Naive B cell (primary cell): ENCODE data around the gene GNG8. TPM values are rescaled to one million over a fixed set of nuclear protein-coding genes. Genes with fewer than 3 reads are reported as not detected.
A peak's percentile ranks its signal among the peaks of the same experiment; 100 is the strongest.

ENCODE experiments used
- ATAC-seq, 2 donors: fragments of 150-1000 bp; cut with Tn5 transposase; 2 replicates each; pipeline ENCODE4 v1.10.0; 2021; ENCODE audit warnings: low read depth in 2 of 2, mild to moderate bottlenecking in 2 of 2, moderate library complexity in 2 of 2
- DNase-seq: peaks from one replicate; pipeline ENCODE4 v3.0.0; 2022
- H3K27ac Mint-ChIP-seq, 6 donors: one replicate each; pipeline ENCODE4 v1.8.0; 2020 to 2022; ENCODE audit warnings: mild to moderate bottlenecking in 6 of 6, mixed read lengths in 6 of 6, moderate library complexity in 5 of 6, inconsistent platforms in 2 of 6
- H3K27me3 Mint-ChIP-seq, 3 donors: one replicate each; pipeline ENCODE4 v1.8.0; 2021 to 2022; ENCODE audit warnings: mixed read lengths in 3 of 3, mild to moderate bottlenecking in 1 of 3
- H3K36me3 Mint-ChIP-seq, 2 donors: one replicate each; pipeline ENCODE4 v1.8.0; 2020 to 2022; ENCODE audit warnings: mixed read lengths in 2 of 2, inconsistent platforms in 1 of 2, mild to moderate bottlenecking in 1 of 2
- H3K4me1 Mint-ChIP-seq, 3 donors: one replicate each; pipeline ENCODE4 v1.8.0; 2020 to 2022; ENCODE audit warnings: mixed read lengths in 3 of 3, inconsistent platforms in 1 of 3, mild to moderate bottlenecking in 1 of 3, moderate library complexity in 1 of 3
- H3K4me3 Mint-ChIP-seq, 8 donors: one replicate each; pipeline ENCODE4 v1.8.0; 2020 to 2022; ENCODE audit warnings: mild to moderate bottlenecking in 8 of 8, mixed read lengths in 8 of 8, moderate library complexity in 8 of 8, inconsistent platforms in 2 of 8
- H3K9me3 Mint-ChIP-seq, 7 donors: one replicate each; pipeline ENCODE4 v1.8.0; 2020 to 2022; ENCODE audit warnings: mixed read lengths in 7 of 7, mild to moderate bottlenecking in 5 of 7, inconsistent platforms in 2 of 7, moderate library complexity in 1 of 7
- polyA plus RNA-seq, 6 donors: library from polyadenylated mRNA; unstranded; fragments of 300-500 nt; fragmentation: Illumina TruSeq; gene quantifications; one replicate each; pipeline ENCODE4 v1.2.3, GENCODE V29; 2021; ENCODE audit warnings: low read depth in 6 of 6

The GNG8 gene
- 10 to 100 TPM in 2 of 6 donors, not detected in 4; 14.1 to 16.1 TPM for polyA plus RNA-seq

DNA sequence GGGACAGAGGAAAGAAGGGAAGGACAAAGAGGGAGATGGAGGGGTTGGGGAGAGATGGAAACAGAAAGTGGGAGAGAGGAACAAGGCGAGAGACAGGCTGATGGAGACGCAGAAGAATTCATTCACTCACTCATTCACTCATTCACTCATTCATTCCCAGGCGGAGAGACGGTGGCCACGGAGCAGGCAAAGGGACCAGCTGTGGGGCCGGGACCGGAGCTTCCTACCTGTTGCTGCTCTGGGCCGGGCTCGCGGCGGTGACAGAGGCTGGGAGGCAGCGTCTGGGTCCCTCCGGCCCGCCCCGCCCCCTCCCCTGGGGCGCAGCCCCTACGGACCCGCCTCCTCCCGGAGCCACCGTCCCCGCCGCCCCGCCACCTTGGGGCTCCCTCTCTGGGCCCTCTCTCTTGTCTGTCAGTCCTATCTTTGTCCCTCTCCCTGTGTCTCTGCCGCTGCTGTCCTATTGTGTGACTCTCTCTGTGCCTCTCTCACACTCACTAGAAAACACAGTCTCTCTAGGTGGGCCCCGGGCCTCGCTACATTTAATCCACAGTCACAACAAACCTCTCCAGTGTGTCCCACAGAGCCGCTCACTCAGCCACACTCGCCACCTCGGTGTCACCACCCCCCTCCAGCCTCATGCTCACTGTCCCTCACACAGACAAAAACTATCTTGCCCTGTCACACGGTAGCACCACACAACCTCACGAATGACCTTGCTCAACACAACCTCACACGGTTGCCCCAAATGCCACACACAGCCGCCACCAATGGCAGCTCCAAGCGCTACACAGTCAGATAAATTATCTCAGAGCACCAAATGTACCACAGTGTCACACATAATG lies at the start of gene GNG8:
GNG8 (minus strand) TSS at position 283 of the 842 bp plus-strand sequence. CDS start 1,520 bp downstream, outside the sequence.
- peaks cover 4 to 11% (median 8%) of the 10 kb centered on the region in 3 donors for H3K27me3 Mint-ChIP-seq
- H3K36me3 Mint-ChIP-seq: no peaks in the 10 kb centered on the region
- ATAC-seq: no peak
- H3K27ac Mint-ChIP-seq: peak within 1 kb of the TSS in 5 of 6 donors; percentile 78 to 91 (median 80)
- peak within 1 kb of the TSS in 7 of 8 donors; percentile 32 to 94 (median 74) for H3K4me3 Mint-ChIP-seq
- DNase-seq: no peak
- no peaks in the 10 kb centered on the region for H3K9me3 Mint-ChIP-seq
- H3K4me1 Mint-ChIP-seq: peaks cover 0 to 39% (median 18%) of the 10 kb centered on the region in 3 donors

DNA sequence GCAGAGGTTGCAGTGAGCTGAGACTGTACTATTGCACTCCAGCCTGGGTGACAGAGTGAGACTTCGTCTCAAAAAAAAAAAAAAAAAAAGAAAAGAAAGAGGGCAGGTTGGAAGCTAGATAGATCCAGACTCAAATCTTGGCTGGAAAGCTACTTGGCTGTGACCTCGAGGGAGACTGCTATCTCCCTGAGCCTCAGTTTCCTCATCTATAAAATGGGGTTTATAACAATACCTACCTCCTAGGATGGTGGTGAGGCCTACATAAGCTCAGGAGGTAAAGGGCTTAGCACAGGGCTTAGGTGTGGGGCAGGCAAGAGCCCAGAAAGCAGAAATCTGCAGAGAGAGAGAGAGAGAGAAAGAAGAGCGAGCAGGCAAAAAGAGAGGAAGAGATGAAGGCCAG lies 49.2 kb upstream of the GNG8 start:
- ATAC-seq (no peak), DNase-seq (no peak)
- Mint-ChIP-seq H3K36me3 (peaks cover 4% of the 10 kb centered on the region in 2 donors), H3K9me3 (no peaks in the 10 kb centered on the region), H3K4me3 (no peak overlapping the region), H3K4me1 (peaks cover 0 to 4% (median under 1%) of the 10 kb centered on the region in 3 donors), H3K27ac (peak overlapping the region in 3 of 6 donors; percentile 7 to 44 (median 42)), H3K27me3 (no peaks in the 10 kb centered on the region)

DNA sequence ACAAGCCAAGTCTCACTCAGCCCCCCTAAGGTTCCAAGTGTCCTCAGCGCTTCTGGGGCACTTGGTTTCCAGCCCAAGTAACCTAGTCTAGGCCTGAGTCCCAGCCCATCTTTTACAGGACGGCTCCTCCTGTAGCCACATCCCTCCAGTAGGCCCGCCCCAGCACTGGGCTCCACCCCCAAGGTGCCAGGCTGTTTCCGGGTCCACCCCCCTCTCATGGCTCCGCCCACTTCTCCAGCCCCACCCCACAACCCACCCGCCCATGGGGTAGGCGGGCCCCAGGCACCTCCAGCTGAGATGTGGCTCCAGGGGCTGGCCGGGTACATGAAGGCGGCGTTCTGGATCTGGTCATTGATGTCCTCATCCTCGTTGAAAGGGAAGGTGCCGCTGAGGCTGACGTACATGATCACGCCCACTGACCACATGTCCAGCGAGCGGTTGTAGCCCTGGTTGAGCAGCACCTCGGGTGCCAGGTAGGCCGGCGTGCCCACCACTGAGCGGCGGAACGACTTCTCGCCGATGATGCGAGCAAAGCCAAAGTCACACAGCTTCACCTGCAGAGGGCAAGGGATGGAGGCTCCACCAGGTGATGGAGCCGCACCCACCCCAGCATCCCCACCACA lies 42.2 kb upstream of the GNG8 start:
- Mint-ChIP-seq H3K4me1 (peaks cover 9 to 24% (median 12%) of the 10 kb centered on the region in 3 donors), H3K27me3 (no peaks in the 10 kb centered on the region), H3K27ac (peak overlapping the region in 1 of 6 donors; percentile 36), H3K36me3 (peaks cover 9 to 28% of the 10 kb centered on the region in 2 donors), H3K9me3 (no peaks in the 10 kb centered on the region), H3K4me3 (no peak overlapping the region)
- ATAC-seq (peak; percentile 90 to 95), DNase-seq (peak; percentile 49)

DNA sequence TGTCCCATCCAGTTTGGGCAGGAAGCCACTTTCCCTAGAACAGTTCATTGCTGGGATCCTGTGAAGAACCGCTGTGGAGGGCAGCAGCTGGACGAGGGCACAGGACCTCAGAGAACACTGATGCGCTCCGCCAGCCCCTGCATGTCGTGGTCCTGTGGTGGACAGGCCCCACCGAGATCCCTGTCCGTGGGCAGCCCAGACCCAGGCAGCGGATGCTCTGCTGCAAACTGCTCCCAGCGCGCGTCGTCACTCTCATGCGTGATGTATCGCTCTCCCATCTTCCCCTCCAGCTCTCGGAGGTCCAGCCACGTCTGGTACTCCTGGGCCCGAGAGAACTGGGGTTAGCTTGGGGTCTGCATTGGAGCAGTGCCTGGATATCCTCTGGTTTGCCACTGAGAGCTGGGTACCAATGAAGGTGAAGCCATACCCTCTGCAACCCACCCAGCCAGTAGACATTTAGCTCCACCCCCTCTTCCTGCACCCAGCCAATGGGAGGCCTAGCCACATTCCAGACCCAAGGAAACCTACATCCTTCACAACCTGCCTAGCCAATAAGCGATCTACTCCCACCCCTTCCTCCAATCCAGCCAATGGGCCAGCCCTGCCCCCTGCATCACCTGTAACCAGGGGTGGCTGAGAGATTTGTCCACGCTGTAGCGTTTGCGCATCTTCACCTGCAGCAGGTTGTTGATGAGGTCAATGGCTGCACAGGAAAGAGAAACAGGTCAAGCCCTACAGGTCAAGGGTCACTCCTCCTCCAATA lies 38.6 kb upstream of the GNG8 start:
- Mint-ChIP-seq H3K4me3 (peak overlapping the region in 1 of 8 donors; percentile 15), H3K36me3 (peaks cover 6 to 28% of the 10 kb centered on the region in 2 donors), H3K27me3 (no peaks in the 10 kb centered on the region), H3K27ac (peak overlapping the region in 3 of 6 donors; percentile 39 to 64 (median 47)), H3K9me3 (peaks cover 0 to 2% (median 0%) of the 10 kb centered on the region in 7 donors), H3K4me1 (peaks cover 7 to 20% (median 12%) of the 10 kb centered on the region in 3 donors)
- ATAC-seq (peak; percentile 18 to 21), DNase-seq (no peak)

DNA sequence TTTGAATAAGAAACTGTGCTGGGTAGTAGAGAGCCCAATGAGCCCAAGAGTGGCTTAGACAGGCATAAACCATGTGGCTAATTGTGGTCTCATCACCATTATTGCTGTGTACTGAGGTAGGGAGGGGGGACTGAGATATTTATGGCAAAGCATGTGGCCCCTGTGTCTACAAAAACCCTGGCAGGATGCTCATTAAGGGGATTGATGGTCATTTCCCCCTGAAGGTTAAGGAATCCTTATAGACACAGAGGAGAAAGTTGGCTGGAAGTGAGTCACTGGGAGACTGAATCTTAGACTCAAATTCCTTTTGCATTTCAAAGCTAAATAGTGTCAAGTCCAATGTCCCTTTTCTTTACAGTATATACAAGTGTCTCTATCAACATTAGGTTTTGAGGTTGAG lies 34.8 kb upstream of the GNG8 start:
- Mint-ChIP-seq H3K27me3 (no peaks in the 10 kb centered on the region), H3K4me3 (no peak overlapping the region), H3K9me3 (peaks cover 0 to 2% (median 0%) of the 10 kb centered on the region in 7 donors), H3K36me3 (peaks cover 6 to 17% of the 10 kb centered on the region in 2 donors), H3K27ac (peak overlapping the region in 2 of 6 donors; percentile 71 to 79), H3K4me1 (peaks cover 0 to 6% (median 0%) of the 10 kb centered on the region in 3 donors)
- ATAC-seq (no peak), DNase-seq (no peak)

DNA sequence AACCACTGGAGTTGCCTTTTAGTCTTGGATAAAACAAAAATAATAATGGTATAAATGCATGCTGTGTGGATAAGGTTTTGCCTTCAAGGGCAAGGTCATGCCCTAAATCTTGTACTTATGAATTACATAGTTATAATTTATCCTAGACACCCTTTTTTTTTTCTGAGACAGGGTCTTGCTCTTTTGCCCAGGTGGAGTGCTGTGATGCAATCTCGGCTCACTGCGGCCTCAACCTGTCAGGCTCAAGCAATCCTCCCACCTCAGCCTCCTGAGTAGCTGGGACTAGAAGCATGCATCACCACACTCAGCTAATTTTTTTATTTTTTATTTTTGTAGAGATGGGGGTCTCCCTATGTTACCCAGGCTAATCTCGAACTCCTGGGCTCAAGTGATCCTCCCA lies 32.7 kb upstream of the GNG8 start:
- no peak overlapping the region for H3K4me3 Mint-ChIP-seq
- H3K27ac Mint-ChIP-seq: peak overlapping the region in 1 of 6 donors; percentile 39
- peaks cover 0 to 8% (median 2%) of the 10 kb centered on the region in 3 donors for H3K27me3 Mint-ChIP-seq
- ATAC-seq (no peak), DNase-seq (no peak)
- peaks cover 0 to 2% (median 0%) of the 10 kb centered on the region in 7 donors for H3K9me3 Mint-ChIP-seq
- peaks cover 0 to under 1% of the 10 kb centered on the region in 2 donors for H3K36me3 Mint-ChIP-seq
- no peaks in the 10 kb centered on the region for H3K4me1 Mint-ChIP-seq

DNA sequence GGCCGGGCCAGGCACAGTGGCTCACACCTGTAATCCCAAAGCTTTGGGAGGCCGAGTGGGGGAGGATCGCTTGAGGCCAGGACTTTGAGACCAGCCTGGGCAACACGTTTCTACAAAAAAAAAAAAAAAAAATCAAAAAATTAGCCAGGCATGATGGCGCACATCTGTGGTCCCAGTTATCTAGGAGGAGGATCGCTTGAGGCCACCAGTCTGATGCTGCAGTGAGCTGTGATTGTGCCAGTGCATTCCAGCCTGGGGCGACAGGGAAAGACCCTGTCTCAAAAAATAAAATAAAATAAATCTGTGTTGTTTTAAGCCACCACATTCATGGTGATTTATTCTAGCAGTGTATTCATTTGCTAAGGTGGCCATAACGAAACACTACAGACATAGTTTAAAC lies 29.1 kb upstream of the GNG8 start:
- H3K4me1 Mint-ChIP-seq: peaks cover 12 to 16% (median 12%) of the 10 kb centered on the region in 3 donors
- no peaks in the 10 kb centered on the region for H3K9me3 Mint-ChIP-seq
- peaks cover 0 to 21% (median 13%) of the 10 kb centered on the region in 3 donors for H3K27me3 Mint-ChIP-seq
- no peak overlapping the region for H3K4me3 Mint-ChIP-seq
- no peaks in the 10 kb centered on the region for H3K36me3 Mint-ChIP-seq
- ATAC-seq (no peak), DNase-seq (no peak)
- no peak overlapping the region for H3K27ac Mint-ChIP-seq

DNA sequence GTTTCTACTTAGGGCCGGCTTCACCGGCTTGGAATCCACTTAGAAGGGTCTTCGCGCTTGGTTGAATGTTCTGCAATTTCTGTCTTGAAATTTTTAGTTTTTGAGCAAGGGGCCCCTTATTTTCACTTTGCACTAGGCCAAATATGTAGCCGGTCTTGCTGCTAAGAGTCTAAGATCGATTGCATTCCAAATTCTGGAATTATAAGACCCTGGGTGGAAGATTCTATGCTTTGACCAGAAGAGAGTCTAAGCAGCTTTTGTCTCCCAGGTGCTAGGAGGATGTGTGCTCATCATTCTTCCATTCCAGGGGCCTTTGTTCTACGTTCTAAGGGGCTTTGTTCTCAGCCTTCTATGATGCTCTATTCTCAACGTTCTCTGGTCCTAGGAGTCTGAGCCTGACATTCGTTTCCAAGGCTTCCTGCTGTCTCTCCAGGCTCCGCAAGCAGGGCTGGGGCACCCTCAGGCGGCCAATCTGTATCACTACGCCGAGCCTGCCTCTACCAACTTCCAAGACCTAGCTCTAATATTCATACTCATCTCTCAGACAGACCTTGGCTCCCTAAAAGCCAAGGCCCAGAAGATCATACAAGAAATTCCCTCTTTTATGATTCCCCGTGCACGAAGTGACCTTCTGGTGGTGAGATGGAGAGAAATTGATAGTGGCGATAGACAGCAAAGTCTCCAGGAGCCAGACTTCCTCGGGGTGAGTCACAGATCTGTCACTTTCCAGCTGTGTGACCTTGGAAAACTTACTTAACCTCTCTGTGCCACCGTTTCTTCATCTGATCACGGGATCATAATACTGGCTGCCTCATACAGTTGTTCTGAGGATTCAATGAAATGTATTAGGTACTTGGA lies 26.0 kb upstream of the GNG8 start:
- H3K27ac Mint-ChIP-seq: peak overlapping the region; percentile 87 to 99 (median 97)
- peaks cover 12 to 42% (median 34%) of the 10 kb centered on the region in 3 donors for H3K27me3 Mint-ChIP-seq
- ATAC-seq: peak; percentile 45 to 46
- no peaks in the 10 kb centered on the region for H3K36me3 Mint-ChIP-seq
- DNase-seq: peak; percentile 74
- H3K4me1 Mint-ChIP-seq: peaks cover 27 to 28% (median 27%) of the 10 kb centered on the region in 3 donors
- no peaks in the 10 kb centered on the region for H3K9me3 Mint-ChIP-seq
- H3K4me3 Mint-ChIP-seq: peak overlapping the region; percentile 78 to 92 (median 86)

DNA sequence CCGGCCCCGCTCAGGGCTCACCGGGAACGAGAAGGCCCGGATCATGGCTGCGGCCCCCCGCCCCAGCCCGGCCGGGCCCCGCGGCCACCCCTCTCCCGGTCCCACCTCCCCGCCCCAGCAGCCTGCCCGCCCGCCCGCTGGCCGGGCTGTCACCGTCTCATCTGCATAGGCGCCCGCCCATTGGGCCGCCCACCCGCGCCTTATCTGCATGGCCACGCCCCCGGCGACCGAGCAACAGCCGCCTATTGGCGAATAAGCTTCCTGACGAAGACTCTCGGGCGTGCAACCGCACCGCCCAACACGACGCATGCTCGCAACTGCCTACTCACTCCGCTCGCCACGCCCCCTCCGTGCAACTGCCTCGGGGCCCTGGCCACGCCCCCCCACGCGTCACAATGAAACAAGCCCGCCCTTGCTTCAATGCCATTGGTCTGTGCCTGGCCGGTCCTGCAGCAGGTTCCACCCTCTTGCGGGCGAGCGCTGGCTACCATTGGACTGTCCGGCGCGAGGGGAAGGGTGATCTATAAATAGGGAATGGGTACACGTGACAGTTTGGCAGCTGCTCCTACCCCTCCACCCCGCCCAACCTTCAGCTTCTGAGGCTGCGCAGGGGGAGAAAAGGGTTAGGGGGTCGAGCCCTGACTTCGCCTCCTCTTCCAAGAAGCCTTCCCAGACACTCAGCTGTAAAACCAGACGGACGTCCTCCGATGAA lies 25.2 kb upstream of the GNG8 start, which contains the start of gene DACT3:
DACT3 (minus strand) TSS at position 163 of the 712 bp plus-strand sequence; CDS start at position 45, 118 bp downstream.
- Mint-ChIP-seq H3K36me3 (no peaks in the 10 kb centered on the region), H3K9me3 (no peaks in the 10 kb centered on the region), H3K4me3 (peak within 1 kb of the TSS; percentile 78 to 92 (median 86)), H3K27ac (peak within 1 kb of the TSS; percentile 87 to 99 (median 97)), H3K27me3 (peaks cover 16 to 47% (median 38%) of the 10 kb centered on the region in 3 donors), H3K4me1 (peaks cover 27 to 28% (median 27%) of the 10 kb centered on the region in 3 donors)
- DNase-seq (peak; percentile 100), ATAC-seq (peak; percentile 82 to 87)

DNA sequence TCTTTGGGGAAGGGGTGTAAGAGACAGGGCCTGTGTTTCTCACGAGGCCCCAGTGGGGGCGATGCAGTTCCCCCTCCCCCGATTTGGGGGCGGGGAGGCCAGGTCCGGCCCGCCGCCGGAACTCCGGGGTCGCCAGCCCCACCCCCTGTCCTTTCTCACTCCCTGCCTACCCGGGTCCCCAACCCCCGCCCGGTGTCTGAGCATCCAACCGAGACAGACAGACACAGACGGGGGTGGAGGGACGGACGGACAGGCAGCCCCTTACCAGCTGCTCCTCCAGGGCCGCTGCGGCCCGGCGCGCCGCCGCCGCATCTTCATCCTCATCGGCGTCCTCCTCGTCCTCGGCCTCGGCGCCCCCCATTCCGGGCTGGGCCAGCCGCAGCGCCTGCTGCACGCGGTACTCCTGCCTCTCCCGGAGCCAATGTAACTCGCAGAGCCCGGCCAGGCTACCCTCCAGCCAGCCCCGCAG lies 24.6 kb upstream of the GNG8 start:
- H3K9me3 Mint-ChIP-seq: no peaks in the 10 kb centered on the region
- peak overlapping the region; percentile 66 to 88 (median 82) for H3K4me3 Mint-ChIP-seq
- peak; percentile 8 to 15 for ATAC-seq

DNA sequence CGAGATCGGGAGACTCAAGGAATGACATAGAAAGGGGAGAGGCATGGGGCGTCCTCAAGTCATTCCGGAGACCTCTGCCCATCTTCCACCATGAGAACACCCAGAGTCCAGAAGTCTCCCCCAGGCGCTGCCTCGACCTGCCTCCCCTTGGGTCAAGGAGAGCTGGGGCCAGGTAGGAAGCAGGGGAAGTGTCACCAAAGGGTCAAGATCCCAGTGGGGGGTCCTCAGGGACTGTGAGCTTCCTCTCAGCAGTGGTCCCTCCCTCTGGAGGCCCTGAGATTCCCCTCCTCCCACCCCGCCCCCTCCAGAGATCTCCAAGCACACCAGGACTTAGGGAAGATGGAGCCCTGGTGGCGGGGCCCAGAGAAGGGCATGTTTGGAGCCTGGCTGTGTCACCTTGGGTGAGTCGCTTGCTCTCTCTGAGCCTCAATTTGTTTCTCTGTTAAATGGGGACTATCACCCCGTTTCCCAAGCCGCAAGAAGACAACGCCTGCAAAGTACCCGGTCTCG lies 24.1 kb upstream of the GNG8 start:
- peaks cover 18 to 51% (median 41%) of the 10 kb centered on the region in 3 donors for H3K27me3 Mint-ChIP-seq
- no peaks in the 10 kb centered on the region for H3K36me3 Mint-ChIP-seq
- DNase-seq: no peak
- peak overlapping the region in 3 of 6 donors; percentile 5 to 34 (median 8) for H3K27ac Mint-ChIP-seq
- peak overlapping the region; percentile 70 to 90 (median 82) for H3K4me3 Mint-ChIP-seq
- H3K4me1 Mint-ChIP-seq: peaks cover 27 to 28% (median 27%) of the 10 kb centered on the region in 3 donors
- H3K9me3 Mint-ChIP-seq: no peaks in the 10 kb centered on the region
- no peak for ATAC-seq

More for the DNA sequence above, 24.6 kb upstream of the GNG8 start:
- peaks cover 27 to 28% (median 27%) of the 10 kb centered on the region in 3 donors for H3K4me1 Mint-ChIP-seq
- H3K27me3 Mint-ChIP-seq: peaks cover 16 to 47% (median 38%) of the 10 kb centered on the region in 3 donors
- peak overlapping the region in 2 of 6 donors; percentile 34 to 87 for H3K27ac Mint-ChIP-seq
- H3K36me3 Mint-ChIP-seq: no peaks in the 10 kb centered on the region
- no peak for DNase-seq
